ENCODE results near the gene SYNE2.

The SYNE2 gene

GRCh38 chr14:64089920-64090319, 237.1 kb downstream of the SYNE2 start:
- no peak overlapping the region for H3K4me3 ChIP-seq (ENCODE audit: low read depth in 1 of 2, low read length in 2 of 2)
- H3K36me3 ChIP-seq (ENCODE audit: control insufficient read depth in 1 of 2, insufficient read depth in 2 of 2, low read length in 2 of 2) = peaks cover 8 to 19% of the 10 kb centered on the region in 2 donors
- H3K27ac ChIP-seq (ENCODE audit: low read length) = no peak overlapping the region
- H3K27me3 ChIP-seq (ENCODE audit: low read depth, low read length) = no peaks in the 10 kb centered on the region
- H3K9me3 ChIP-seq (ENCODE audit: control insufficient read depth in 1 of 2, low read length in 2 of 2) = no peaks in the 10 kb centered on the region
- no peaks in the 10 kb centered on the region for H3K4me1 ChIP-seq (ENCODE audit: control insufficient read depth in 1 of 2, insufficient read depth in 2 of 2, low read length in 2 of 2)

GRCh38 chr14:64091217-64091616, 238.4 kb downstream of the SYNE2 start:
- no peak overlapping the region for H3K4me3 ChIP-seq (ENCODE audit: low read depth in 1 of 2, low read length in 2 of 2)
- no peaks in the 10 kb centered on the region for H3K9me3 ChIP-seq (ENCODE audit: control insufficient read depth in 1 of 2, low read length in 2 of 2)

GRCh38 chr14:64092338-64092737, 239.5 kb downstream of the SYNE2 start:
- Histone ChIP-seq H3K36me3 (ENCODE audit: control insufficient read depth in 1 of 2, insufficient read depth in 2 of 2, low read length in 2 of 2) (peaks cover 8 to 19% of the 10 kb centered on the region in 2 donors), H3K27ac (ENCODE audit: low read length) (no peak overlapping the region), H3K4me3 (ENCODE audit: low read depth in 1 of 2, low read length in 2 of 2) (no peak overlapping the region), H3K27me3 (ENCODE audit: low read depth, low read length) (no peaks in the 10 kb centered on the region), H3K9me3 (ENCODE audit: control insufficient read depth in 1 of 2, low read length in 2 of 2) (no peaks in the 10 kb centered on the region), H3K4me1 (ENCODE audit: control insufficient read depth in 1 of 2, insufficient read depth in 2 of 2, low read length in 2 of 2) (peaks cover 0 to 7% of the 10 kb centered on the region in 2 donors)

More at GRCh38 chr14:64091217-64091616, 238.4 kb downstream of the SYNE2 start:
- peaks cover 8 to 19% of the 10 kb centered on the region in 2 donors for H3K36me3 ChIP-seq (ENCODE audit: control insufficient read depth in 1 of 2, insufficient read depth in 2 of 2, low read length in 2 of 2)
- no peak overlapping the region for H3K27ac ChIP-seq (ENCODE audit: low read length)
- peaks cover 0 to under 1% of the 10 kb centered on the region in 2 donors for H3K4me1 ChIP-seq (ENCODE audit: control insufficient read depth in 1 of 2, insufficient read depth in 2 of 2, low read length in 2 of 2)
- no peaks in the 10 kb centered on the region for H3K27me3 ChIP-seq (ENCODE audit: low read depth, low read length)

- no peak overlapping the region for H3K27ac ChIP-seq (ENCODE audit: low read length)
- H3K27me3 ChIP-seq (ENCODE audit: low read depth, low read length) = no peaks in the 10 kb centered on the region
- no peak overlapping the region for H3K4me3 ChIP-seq (ENCODE audit: low read depth in 1 of 2, low read length in 2 of 2)
- H3K4me1 ChIP-seq (ENCODE audit: control insufficient read depth in 1 of 2, insufficient read depth in 2 of 2, low read length in 2 of 2) = peaks cover 0 to 7% of the 10 kb centered on the region in 2 donors
- no peaks in the 10 kb centered on the region for H3K9me3 ChIP-seq (ENCODE audit: control insufficient read depth in 1 of 2, low read length in 2 of 2)
- peaks cover 11 to 18% of the 10 kb centered on the region in 2 donors for H3K36me3 ChIP-seq (ENCODE audit: control insufficient read depth in 1 of 2, insufficient read depth in 2 of 2, low read length in 2 of 2)
Observed at GRCh38 chr14:64092940-64093339, 240.1 kb downstream of the SYNE2 start.

GRCh38 chr14:64095620-64096019, 242.8 kb downstream of the SYNE2 start:
- Histone ChIP-seq H3K27me3 (ENCODE audit: low read depth, low read length) (no peaks in the 10 kb centered on the region), H3K36me3 (ENCODE audit: control insufficient read depth in 1 of 2, insufficient read depth in 2 of 2, low read length in 2 of 2) (peaks cover 5 to 12% of the 10 kb centered on the region in 2 donors), H3K27ac (ENCODE audit: low read length) (no peak overlapping the region), H3K4me3 (ENCODE audit: low read depth in 1 of 2, low read length in 2 of 2) (no peak overlapping the region), H3K9me3 (ENCODE audit: control insufficient read depth in 1 of 2, low read length in 2 of 2) (no peaks in the 10 kb centered on the region), H3K4me1 (ENCODE audit: control insufficient read depth in 1 of 2, insufficient read depth in 2 of 2, low read length in 2 of 2) (peaks cover 0 to 7% of the 10 kb centered on the region in 2 donors)

GRCh38 chr14:64098120-64098519, 245.3 kb downstream of the SYNE2 start:
- Histone ChIP-seq H3K27ac (ENCODE audit: low read length) (no peak overlapping the region), H3K9me3 (ENCODE audit: control insufficient read depth in 1 of 2, low read length in 2 of 2) (no peaks in the 10 kb centered on the region), H3K36me3 (ENCODE audit: control insufficient read depth in 1 of 2, insufficient read depth in 2 of 2, low read length in 2 of 2) (peaks cover 0 to 9% of the 10 kb centered on the region in 2 donors), H3K27me3 (ENCODE audit: low read depth, low read length) (no peaks in the 10 kb centered on the region), H3K4me1 (ENCODE audit: control insufficient read depth in 1 of 2, insufficient read depth in 2 of 2, low read length in 2 of 2) (peaks cover 0 to 7% of the 10 kb centered on the region in 2 donors), H3K4me3 (ENCODE audit: low read depth in 1 of 2, low read length in 2 of 2) (no peak overlapping the region)

GRCh38 chr14:64107438-64107837, 254.6 kb downstream of the SYNE2 start:
- Histone ChIP-seq H3K27me3 (ENCODE audit: low read depth, low read length) (no peaks in the 10 kb centered on the region), H3K4me1 (ENCODE audit: control insufficient read depth in 1 of 2, insufficient read depth in 2 of 2, low read length in 2 of 2) (no peaks in the 10 kb centered on the region), H3K36me3 (ENCODE audit: control insufficient read depth in 1 of 2, insufficient read depth in 2 of 2, low read length in 2 of 2) (peaks cover 0 to 5% of the 10 kb centered on the region in 2 donors), H3K27ac (ENCODE audit: low read length) (no peak overlapping the region), H3K9me3 (ENCODE audit: control insufficient read depth in 1 of 2, low read length in 2 of 2) (no peaks in the 10 kb centered on the region), H3K4me3 (ENCODE audit: low read depth in 1 of 2, low read length in 2 of 2) (no peak overlapping the region)

GRCh38 chr14:64109819-64110554, 257.2 kb downstream of the SYNE2 start:
- Histone ChIP-seq H3K36me3 (ENCODE audit: control insufficient read depth in 1 of 2, insufficient read depth in 2 of 2, low read length in 2 of 2) (peaks cover 7 to 8% of the 10 kb centered on the region in 2 donors), H3K27me3 (ENCODE audit: low read depth, low read length) (no peaks in the 10 kb centered on the region), H3K4me1 (ENCODE audit: control insufficient read depth in 1 of 2, insufficient read depth in 2 of 2, low read length in 2 of 2) (peaks cover 0 to 5% of the 10 kb centered on the region in 2 donors), H3K4me3 (ENCODE audit: low read depth in 1 of 2, low read length in 2 of 2) (no peak overlapping the region), H3K27ac (ENCODE audit: low read length) (no peak overlapping the region), H3K9me3 (ENCODE audit: control insufficient read depth in 1 of 2, low read length in 2 of 2) (no peaks in the 10 kb centered on the region)

GRCh38 chr14:64110802-64111201, 258.0 kb downstream of the SYNE2 start:
- no peaks in the 10 kb centered on the region for H3K9me3 ChIP-seq (ENCODE audit: control insufficient read depth in 1 of 2, low read length in 2 of 2)
- peaks cover 8 to 10% of the 10 kb centered on the region in 2 donors for H3K36me3 ChIP-seq (ENCODE audit: control insufficient read depth in 1 of 2, insufficient read depth in 2 of 2, low read length in 2 of 2)
- no peak overlapping the region for H3K4me3 ChIP-seq (ENCODE audit: low read depth in 1 of 2, low read length in 2 of 2)
- H3K4me1 ChIP-seq (ENCODE audit: control insufficient read depth in 1 of 2, insufficient read depth in 2 of 2, low read length in 2 of 2) = peaks cover 0 to 5% of the 10 kb centered on the region in 2 donors
- H3K27me3 ChIP-seq (ENCODE audit: low read depth, low read length) = no peaks in the 10 kb centered on the region
- no peak overlapping the region for H3K27ac ChIP-seq (ENCODE audit: low read length)

GRCh38 chr14:64112867-64113678, 260.3 kb downstream of the SYNE2 start:
- Histone ChIP-seq H3K9me3 (ENCODE audit: control insufficient read depth in 1 of 2, low read length in 2 of 2) (no peaks in the 10 kb centered on the region), H3K27me3 (ENCODE audit: low read depth, low read length) (no peaks in the 10 kb centered on the region), H3K27ac (ENCODE audit: low read length) (peak overlapping the region; percentile 53), H3K36me3 (ENCODE audit: control insufficient read depth in 1 of 2, insufficient read depth in 2 of 2, low read length in 2 of 2) (peaks cover 6 to 8% of the 10 kb centered on the region in 2 donors), H3K4me1 (ENCODE audit: control insufficient read depth in 1 of 2, insufficient read depth in 2 of 2, low read length in 2 of 2) (peaks cover 0 to 5% of the 10 kb centered on the region in 2 donors), H3K4me3 (ENCODE audit: low read depth in 1 of 2, low read length in 2 of 2) (peak overlapping the region in 1 of 2 donors; percentile 37)

GRCh38 chr14:64114166-64114565, 261.4 kb downstream of the SYNE2 start:
- Histone ChIP-seq H3K4me1 (ENCODE audit: control insufficient read depth in 1 of 2, insufficient read depth in 2 of 2, low read length in 2 of 2) (peaks cover 0 to 5% of the 10 kb centered on the region in 2 donors), H3K4me3 (ENCODE audit: low read depth in 1 of 2, low read length in 2 of 2) (no peak overlapping the region), H3K27me3 (ENCODE audit: low read depth, low read length) (no peaks in the 10 kb centered on the region), H3K9me3 (ENCODE audit: control insufficient read depth in 1 of 2, low read length in 2 of 2) (no peaks in the 10 kb centered on the region), H3K36me3 (ENCODE audit: control insufficient read depth in 1 of 2, insufficient read depth in 2 of 2, low read length in 2 of 2) (peaks cover 6 to 8% of the 10 kb centered on the region in 2 donors), H3K27ac (ENCODE audit: low read length) (no peak overlapping the region)

All from muscle layer of duodenum (tissue), 2 donors.